Measurements from ENCODE around the gene DOCK9. TPM values are rescaled to one million over a fixed set of nuclear protein-coding genes. Genes with fewer than 3 reads are reported as not detected.
"Not testable (repeated sequence)": the region's sequence is repeated elsewhere in the genome, so short reads cannot be mapped to it uniquely, and the experiment has no call there.

The DOCK9 gene
- total and polyA plus RNA-seq, 2 experiments from 2014 or later: 32.8 to 39.1 TPM

- Histone ChIP-seq H3K9me3 (ENCODE audit: low read depth) (no peaks in the 10 kb centered on the region), H3K4me3 (no peak overlapping the region)
- TF ChIP-seq, protein P1, sequence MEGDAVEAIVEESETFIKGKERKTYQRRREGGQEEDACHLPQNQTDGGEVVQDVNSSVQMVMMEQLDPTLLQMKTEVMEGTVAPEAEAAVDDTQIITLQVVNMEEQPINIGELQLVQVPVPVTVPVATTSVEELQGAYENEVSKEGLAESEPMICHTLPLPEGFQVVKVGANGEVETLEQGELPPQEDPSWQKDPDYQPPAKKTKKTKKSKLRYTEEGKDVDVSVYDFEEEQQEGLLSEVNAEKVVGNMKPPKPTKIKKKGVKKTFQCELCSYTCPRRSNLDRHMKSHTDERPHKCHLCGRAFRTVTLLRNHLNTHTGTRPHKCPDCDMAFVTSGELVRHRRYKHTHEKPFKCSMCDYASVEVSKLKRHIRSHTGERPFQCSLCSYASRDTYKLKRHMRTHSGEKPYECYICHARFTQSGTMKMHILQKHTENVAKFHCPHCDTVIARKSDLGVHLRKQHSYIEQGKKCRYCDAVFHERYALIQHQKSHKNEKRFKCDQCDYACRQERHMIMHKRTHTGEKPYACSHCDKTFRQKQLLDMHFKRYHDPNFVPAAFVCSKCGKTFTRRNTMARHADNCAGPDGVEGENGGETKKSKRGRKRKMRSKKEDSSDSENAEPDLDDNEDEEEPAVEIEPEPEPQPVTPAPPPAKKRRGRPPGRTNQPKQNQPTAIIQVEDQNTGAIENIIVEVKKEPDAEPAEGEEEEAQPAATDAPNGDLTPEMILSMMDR (IDR thresholded peaks at IDR 0.05; ENCODE audit: low read depth, low read length): no peak
Measured at GRCh38 chr13:98900442-98900841, 77.4 kb downstream of the DOCK9 start.

DNA sequence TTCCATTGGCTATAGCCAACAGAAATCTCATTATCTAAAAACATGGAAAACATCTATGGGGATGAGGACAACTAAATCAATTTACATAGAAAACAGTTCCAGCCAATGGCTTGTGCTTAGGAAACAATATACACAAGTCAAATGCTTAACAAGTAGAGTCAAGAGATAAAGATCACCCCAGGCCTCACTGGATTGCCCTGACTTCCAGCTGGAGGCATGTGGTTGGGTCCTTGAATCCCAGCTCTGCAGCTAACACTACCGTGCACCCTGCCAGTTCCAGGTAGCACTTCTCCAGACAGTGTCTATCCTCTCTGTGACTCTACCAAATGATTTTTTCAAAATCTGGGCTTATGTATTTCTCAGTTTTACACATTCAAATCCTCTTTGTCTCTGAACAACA, 80.2 kb downstream of the DOCK9 start:
- no peak for DNase-seq (ENCODE audit: low read depth in 1 of 2, low spot score in 1 of 2)
- Histone ChIP-seq H3K27ac (no peak overlapping the region), H3K9me3 (ENCODE audit: low read depth) (no peaks in the 10 kb centered on the region), H3K4me3 (no peak overlapping the region), H3K4me1 (ENCODE audit: low read depth) (no peaks in the 10 kb centered on the region), H3K36me3 (peaks cover 8% of the 10 kb centered on the region), H3K27me3 (no peaks in the 10 kb centered on the region)
- TF ChIP-seq, protein P1 (IDR thresholded peaks at IDR 0.05; ENCODE audit: low read depth, low read length): no peak

More at GRCh38 chr13:98900442-98900841, 77.4 kb downstream of the DOCK9 start:
- H3K4me1 ChIP-seq (ENCODE audit: low read depth): no peaks in the 10 kb centered on the region
- no peak overlapping the region for H3K27ac ChIP-seq
- no peaks in the 10 kb centered on the region for H3K27me3 ChIP-seq
- peaks cover 8% of the 10 kb centered on the region for H3K36me3 ChIP-seq
- no peak for DNase-seq (ENCODE audit: low read depth in 1 of 2, low spot score in 1 of 2)

DNA sequence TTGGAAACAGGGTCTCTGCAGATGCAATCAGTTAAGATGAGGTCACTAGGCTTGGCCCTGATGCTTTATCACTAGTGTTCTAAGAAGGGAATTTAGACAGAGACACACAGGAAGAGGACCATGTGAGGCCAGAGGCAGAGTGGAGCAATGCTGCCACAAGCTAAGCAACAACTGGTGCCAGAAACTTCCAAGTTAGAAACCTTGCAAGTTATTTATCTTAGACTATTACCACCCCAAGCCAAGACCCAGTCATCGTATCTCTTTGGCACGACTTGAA, 81.1 kb downstream of the DOCK9 start:
- H3K27ac ChIP-seq: no peak overlapping the region
- H3K9me3 ChIP-seq (ENCODE audit: low read depth): no peaks in the 10 kb centered on the region
- TF ChIP-seq, protein P1 (IDR thresholded peaks at IDR 0.05; ENCODE audit: low read depth, low read length): no peak
- H3K4me3 ChIP-seq: no peak overlapping the region
- DNase-seq (ENCODE audit: low read depth in 1 of 2, low spot score in 1 of 2): no peak
- no peaks in the 10 kb centered on the region for H3K36me3 ChIP-seq
- no peaks in the 10 kb centered on the region for H3K27me3 ChIP-seq
- H3K4me1 ChIP-seq (ENCODE audit: low read depth): no peaks in the 10 kb centered on the region

- Histone ChIP-seq H3K4me1 (ENCODE audit: low read depth) (no peaks in the 10 kb centered on the region), H3K27ac (no peak overlapping the region), H3K36me3 (no peaks in the 10 kb centered on the region), H3K9me3 (ENCODE audit: low read depth) (no peaks in the 10 kb centered on the region), H3K4me3 (no peak overlapping the region), H3K27me3 (no peaks in the 10 kb centered on the region)
- DNase-seq (ENCODE audit: low read depth in 1 of 2, low spot score in 1 of 2): no peak
- TF ChIP-seq, protein P1 (IDR thresholded peaks at IDR 0.05; ENCODE audit: low read depth, low read length): no peak
Measured at GRCh38 chr13:98896083-98896867, 81.6 kb downstream of the DOCK9 start.

- not testable (repeated sequence) for H3K4me1 ChIP-seq (ENCODE audit: low read depth); H3K27ac ChIP-seq; H3K27me3 ChIP-seq; H3K9me3 ChIP-seq (ENCODE audit: low read depth); H3K36me3 ChIP-seq; DNase-seq (ENCODE audit: low read depth in 1 of 2, low spot score in 1 of 2); H3K4me3 ChIP-seq
Measured at GRCh38 chr13:98894814-98895213, 83.0 kb downstream of the DOCK9 start.

DNA sequence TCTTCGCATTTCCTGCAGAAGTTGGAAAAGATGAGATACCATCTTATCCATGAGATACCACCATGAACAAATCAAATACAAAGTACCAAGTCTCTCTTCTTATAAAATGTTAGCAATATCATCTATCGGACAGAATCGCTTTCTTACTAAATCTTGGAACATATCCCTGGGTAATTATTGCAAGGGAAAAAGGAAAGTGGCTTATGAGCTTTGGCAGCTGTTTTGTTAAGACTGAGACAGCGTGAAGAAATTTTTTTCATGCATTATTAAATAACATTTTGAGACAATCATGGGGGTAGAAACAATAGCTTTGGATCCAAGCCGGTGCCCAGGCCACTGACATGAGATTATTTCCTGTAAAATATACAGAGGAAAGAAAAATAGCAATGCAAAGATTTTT, 84.5 kb downstream of the DOCK9 start:
- Histone ChIP-seq H3K27ac (no peak overlapping the region), H3K36me3 (no peaks in the 10 kb centered on the region), H3K4me3 (no peak overlapping the region), H3K27me3 (no peaks in the 10 kb centered on the region), H3K4me1 (ENCODE audit: low read depth) (peaks cover 6% of the 10 kb centered on the region), H3K9me3 (ENCODE audit: low read depth) (no peaks in the 10 kb centered on the region)
- DNase-seq (ENCODE audit: low read depth in 1 of 2, low spot score in 1 of 2): no peak
- TF ChIP-seq, protein P1 (IDR thresholded peaks at IDR 0.05; ENCODE audit: low read depth, low read length): no peak
